GM18867 (cell line): ENCODE data around the gene PCDH8.
"Not testable (repeated sequence)": the region's sequence is repeated elsewhere in the genome, so short reads cannot be mapped to it uniquely, and the experiment has no call there.

Experiments
- ATAC-seq: cut with Tn5 transposase; IDR thresholded peaks from one replicate; pipeline ENCODE4 v1.9.1; 2021; ENCODE audit warnings: mild to moderate bottlenecking, moderate library complexity; ENCODE audit not compliant: unreplicated experiment

Gene PCDH8

DNA sequence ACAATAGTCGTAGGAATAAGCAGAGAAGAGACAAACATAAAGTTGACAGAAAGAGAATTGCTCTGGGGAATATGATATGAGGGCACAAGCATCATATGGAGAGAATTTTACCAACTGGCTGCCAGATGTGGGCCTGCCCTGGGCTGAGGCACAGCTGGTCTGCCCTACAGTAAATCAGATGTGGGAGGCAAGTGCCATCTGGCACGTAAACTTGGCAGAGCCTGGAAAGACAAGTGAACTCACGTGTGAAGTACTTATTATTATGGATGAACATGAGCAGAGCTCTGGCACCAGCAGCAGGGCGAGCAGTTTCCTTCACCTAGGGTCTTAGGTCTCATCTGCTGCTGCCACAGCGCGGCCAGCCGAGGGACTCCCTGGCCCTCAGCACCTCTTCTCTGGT is 20.6 kb downstream of the PCDH8 start:
- ATAC-seq, result no peak

DNA sequence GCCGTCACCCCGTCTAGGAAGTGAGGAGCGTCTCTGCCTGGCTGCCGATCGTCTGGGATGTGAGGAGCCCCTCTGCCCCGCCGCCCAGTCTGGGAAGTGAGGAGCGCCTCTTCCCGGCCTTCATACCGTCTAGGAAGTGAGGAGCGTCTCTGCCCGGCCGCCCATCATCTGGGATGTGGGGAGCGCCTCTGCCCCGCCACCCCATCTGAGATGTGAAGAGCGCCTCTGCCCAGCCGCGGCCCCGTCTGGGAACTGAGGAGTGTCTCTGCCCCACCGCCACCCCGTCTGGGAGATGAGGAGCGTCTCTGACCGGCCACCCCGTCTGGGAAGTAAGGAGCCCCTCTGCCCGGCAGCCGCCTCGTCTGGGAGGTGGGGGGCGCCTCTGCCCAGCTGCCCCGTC is 30.6 kb downstream of the PCDH8 start:
- ATAC-seq, result not testable (repeated sequence)

DNA sequence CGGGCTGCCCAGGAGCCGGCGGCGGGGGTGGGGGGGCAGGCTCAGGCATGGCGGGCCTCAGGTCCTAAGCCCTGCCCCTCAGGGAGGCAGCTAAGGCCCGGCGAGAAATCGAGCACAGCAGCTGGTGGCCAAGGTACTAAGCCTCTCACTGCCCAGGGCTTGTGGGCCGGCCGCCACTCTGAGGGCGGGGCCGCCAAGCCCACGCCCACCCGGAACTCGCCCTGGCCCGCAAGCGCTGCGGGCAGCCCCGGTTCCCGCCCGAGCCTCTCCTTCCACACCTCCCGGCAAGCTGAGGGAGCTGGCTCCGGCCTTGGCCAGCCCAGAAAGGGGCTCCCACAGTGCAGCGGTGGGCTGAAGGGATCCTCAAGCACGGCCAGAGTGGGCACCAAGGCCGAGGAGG is 33.1 kb downstream of the PCDH8 start:
- ATAC-seq, result no peak

DNA sequence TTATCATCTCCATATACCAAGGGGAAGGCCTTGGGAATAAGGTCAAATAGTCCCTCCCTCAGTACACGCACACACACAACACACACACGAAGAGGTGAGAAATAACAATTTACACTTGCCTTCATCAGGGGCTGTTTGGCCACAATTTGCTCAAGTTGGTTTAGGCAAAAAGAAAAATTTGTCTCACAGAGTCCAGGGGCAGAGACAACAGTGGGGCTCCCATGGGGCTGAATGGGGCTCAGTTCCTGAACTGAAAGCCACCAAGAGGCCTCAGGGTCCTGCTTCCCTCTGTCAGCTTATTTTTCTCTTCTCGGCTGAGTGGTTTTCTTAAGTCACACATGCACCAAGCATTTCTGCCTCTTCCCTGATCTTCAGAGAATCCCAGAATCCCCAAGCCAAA is 35.5 kb downstream of the PCDH8 start:
- ATAC-seq, result peak; percentile 59

DNA sequence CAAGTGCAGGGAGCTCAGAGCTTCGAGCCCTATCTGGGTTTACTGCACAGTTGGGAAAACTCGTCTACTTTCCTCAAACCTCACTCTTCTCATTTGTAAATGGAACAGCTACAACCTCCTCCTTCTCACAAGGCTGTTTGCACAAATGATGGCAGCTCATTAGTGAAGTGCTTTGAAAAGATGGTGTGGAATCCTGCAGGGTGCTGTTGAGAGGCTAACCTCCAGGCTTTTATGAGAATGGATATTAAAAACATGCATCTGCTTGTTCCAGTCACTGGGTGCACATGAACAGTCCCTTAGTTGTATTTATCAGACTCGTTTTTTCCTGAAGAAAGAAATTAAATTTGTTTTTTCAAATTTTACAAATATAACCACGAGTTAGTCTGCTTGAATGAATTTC is 36.6 kb downstream of the PCDH8 start:
- no peak for ATAC-seq

DNA sequence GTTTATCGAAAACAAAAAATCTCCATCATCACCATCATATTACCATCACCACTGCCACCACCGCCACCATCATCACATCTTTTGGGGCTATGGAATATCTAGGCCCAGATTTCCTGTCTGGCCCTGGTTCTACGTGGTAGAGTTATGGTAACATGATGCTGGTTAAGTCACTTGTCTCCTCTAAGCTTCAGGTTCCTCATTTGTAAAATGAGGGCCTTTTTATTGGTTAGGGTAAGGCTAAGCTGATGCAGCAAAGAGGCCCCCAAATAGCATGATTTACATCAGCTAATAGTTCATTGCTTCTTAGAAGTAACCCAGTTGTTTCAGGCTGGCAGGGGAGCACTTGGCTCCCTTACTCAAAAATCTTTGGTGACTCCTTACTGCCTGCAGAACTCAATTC is 37.9 kb downstream of the PCDH8 start:
- no peak for ATAC-seq

DNA sequence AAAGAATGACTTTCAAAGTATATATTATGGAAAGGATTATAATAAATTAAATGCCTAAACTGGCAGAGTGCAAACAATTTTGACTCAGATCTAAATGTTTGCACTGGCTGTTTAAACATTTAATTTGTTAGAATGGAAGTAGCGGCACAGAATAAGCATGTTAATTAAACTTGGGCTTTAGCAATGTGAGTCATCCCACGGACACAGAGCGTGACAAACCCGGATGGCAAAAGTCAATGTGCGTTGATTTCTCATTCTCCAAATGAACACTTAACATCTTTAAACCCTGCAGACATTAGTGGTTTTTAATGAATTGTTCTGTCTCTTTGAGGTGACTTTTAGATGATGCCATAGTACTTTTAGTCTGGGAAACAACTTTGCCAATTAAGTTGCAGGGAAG is 38.4 kb downstream of the PCDH8 start:
- ATAC-seq, result no peak

DNA sequence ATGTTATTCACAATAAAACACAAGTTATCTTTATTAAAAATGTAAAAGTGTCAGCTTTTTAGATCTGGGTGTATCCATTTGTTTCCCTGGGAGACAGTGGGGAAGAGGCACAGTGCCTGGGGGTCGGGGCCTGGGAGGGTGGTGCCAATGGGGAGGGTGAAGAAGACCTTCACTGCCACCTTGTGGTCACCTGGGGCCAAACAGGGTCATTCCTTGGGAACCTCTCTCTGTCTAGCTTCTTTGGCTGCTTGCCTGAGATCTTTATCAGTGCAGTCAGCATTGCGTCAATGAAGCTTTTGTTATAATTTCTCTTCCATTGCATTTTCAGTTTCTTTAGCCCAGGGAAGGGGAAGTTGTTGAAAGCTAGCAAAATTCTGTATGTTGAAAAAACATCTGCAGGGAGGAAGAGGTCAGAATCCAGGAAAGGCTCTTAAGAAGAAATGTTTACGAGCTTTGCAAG is 39.1 kb downstream of the PCDH8 start:
- ATAC-seq, result peak; percentile 79

DNA sequence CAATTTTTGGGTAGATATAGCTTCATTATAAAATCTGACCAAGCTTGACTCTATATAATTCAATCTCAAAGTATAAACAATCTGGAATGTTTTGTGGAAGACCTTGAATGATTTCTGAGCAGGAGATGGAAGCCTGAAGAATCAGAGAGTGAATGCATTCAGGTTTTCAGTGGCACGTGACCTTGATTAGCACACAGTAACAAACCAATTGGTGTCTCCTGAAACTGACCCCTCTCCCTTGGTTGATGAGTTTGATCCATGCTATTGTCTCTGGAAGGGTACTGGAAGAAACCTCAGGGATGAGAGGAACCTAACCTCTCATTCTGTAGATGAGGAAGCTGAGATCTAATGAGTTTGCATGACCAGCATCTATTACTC is 39.6 kb downstream of the PCDH8 start:
- ATAC-seq, result no peak

DNA sequence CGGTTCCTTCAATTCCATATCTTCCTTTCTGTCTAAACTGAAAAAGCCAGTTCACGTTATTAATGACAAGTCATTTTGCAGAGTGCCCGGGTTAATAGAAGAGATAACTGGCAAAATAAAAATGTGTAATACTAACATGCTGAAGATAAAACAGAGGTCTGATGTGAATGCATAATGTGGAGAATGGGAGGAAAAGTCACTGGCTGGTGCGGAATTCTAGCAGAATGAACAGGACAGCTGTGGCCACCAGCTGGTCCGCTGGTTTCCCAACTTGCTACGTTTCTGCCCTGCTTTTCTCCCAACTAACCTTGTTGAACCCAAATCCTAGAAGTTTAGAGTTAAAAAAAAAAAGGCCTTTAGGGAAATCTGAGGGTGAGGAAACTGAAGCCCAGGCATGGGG is 42.4 kb downstream of the PCDH8 start:
- ATAC-seq, result no peak

DNA sequence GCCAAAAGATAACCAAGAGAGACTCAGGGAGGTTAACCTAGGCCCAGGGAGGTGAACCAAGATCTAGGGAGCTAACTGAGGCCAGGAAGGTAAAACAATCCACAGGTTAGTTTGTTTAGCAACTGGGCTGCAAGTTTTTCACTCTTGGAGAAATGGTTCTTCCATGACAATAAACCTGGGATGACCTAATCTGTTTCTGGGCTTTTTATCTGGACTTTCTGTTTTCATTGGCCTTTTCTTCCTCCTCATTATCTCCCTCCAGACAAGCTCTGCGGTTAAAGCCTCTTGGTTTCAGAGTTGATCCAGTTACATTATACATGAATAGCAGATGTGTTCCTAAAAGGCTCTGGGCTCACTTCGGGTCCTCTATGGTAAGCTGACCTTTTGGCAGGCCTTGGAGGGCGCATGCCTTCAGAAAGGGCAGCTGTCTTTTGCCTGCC is 44.2 kb downstream of the PCDH8 start:
- ATAC-seq, result no peak

DNA sequence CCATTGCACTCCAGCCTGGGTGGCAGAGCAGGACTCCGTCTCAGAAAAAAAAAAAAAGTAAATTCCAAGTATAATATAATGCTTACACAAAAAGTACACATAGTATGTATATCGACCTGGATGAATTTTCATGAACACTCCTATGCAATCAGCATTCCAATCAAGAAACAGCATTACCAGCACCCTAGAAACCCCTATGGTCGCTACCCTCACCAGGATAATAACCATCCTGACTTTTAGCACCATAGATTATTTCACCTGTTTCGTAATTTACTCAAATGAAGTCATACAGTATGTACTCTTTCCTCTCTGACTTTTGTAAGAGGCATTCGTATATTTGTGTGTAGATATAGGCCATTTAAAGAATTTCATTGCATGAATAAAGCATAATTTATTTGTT is 47.6 kb downstream of the PCDH8 start:
- ATAC-seq, result no peak

DNA sequence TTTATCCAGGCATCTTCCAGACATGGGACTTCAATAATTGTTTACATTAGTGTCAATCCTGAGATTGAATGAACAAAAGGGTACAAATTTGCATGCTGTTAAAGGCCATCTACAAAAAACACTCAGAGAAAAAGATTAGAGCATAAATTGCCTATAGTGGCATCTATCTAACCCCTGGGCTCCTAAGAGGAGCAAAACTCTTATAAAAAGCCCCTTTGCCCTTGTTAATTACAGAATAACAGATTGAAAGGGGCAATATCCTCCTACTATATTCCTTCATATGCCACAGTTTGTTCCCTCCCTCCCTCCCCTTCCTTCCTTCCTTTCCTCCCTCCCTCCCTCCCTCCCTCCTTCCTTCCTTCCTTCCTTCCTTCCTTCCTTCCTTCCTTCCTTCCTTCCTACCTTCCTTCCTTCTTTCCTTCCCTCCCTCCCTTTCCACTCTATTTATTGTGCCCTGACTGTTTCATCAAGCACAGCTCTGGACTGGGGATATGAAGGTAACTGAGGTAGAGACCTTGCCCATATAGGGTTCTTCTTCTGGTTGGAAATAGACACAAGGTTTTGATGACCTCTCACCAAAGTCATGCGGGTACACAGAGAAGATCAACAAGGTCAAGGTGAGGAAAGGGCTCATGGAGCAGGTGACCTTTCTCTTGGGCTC is 49.5 kb downstream of the PCDH8 start:
- ATAC-seq, result no peak

DNA sequence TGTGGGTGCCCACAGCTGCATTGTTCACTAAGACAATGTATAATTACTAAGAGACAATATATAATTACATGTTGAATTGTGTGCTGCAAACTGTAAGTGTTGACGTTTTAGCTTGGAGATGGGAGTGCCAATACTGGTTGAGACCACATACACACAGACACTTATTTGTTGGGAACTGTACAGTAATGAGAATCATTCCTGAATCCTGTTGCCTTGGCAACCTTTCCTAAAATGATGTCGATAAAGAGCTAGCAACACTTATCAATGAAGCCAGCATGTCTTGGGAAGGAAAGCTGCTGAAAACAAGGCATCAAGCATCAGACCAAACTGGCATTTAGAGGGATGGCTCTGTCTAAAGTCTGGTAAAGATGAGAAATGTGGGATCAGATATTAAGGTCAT is 51.3 kb downstream of the PCDH8 start:
- ATAC-seq, result no peak

DNA sequence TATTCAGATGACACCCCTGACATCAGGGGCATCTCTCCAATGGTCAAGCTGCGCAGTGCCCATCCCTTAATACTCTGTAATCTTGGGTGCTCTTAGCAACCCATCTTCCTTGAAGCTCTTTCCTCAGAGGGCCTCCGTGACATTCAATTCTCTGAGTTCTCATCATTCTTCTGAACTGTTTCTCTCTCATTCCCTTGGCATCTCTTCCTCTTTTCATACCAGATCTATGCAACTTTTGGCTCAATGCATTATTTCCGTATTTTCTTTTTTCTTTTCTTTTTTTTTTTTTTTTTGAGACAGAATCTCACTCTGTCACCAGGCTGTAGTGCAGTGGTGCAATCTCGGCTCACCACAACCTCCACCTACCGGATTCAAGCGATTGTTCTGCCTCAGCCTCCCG is 53.9 kb downstream of the PCDH8 start:
- no peak for ATAC-seq

DNA sequence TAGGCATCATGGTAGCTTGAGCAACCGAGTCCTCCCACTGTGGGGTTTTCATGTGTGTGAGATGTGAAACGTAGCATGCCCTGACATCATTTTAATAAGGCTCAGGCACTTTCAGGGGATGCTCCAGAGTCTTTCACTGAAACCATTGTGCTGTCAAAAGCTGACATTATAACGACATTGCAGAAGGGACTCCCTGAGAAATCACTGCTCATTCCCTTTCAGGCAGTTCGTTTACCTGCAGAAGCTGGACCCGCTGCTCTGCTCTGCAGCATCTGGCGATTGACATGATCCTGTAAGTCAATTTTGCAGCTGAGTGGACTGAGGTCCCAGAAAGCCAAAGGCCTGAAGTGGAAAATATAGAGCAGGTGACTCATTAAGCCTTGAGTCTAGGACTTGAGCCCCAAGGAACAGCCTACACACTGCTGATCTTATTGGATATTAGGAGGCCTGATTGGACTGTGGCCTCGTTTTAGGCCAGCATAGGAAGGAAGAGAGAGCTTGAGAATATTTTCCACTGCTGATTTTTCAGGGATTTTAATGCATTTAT is 54.9 kb downstream of the PCDH8 start:
- no peak for ATAC-seq
